ENCODE measurements around the gene ELOA2.
"Not testable (repeated sequence)": the region's sequence is repeated elsewhere in the genome, so short reads cannot be mapped to it uniquely, and the experiment has no call there.

Gene ELOA2

GRCh38 chr18:47020757-47021156 lies 14.7 kb downstream of the ELOA2 start:
- DNase-seq, result not testable (repeated sequence)

GRCh38 chr18:47019870-47020269 lies 15.6 kb downstream of the ELOA2 start:
- not testable (repeated sequence) for DNase-seq
